Measurements from ENCODE around the gene ANHX.

The ANHX gene

GRCh38 chr12:133202493-133203343 lies 33.0 kb downstream of the ANHX start:
- no peak for DNase-seq (ENCODE audit: low read depth)

DNA sequence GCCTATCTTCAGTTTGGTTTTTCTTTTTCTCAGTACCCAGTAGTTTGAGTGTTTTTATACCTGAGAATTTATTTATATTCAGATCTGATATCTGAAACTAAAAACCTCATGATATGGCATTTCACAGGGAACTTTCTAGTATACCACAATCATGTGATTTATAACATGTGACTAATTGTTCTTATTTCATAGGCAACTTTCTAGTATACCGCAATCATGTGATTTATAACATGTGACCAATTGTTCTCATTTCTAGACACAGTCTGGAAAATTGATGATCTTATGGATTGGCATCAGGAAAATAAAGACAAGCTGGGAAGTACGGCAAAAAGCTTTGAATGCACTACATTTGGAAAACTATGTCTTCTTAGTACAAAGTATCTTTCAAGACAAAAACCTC lies 33.8 kb downstream of the ANHX start:
- DNase-seq (ENCODE audit: low read depth) = no peak

GRCh38 chr12:133192847-133193246 lies 42.8 kb downstream of the ANHX start:
- DNase-seq (ENCODE audit: low read depth) = no peak

- no peak for DNase-seq (ENCODE audit: low read depth)
These were observed 45.5 kb downstream of the ANHX start for GRCh38 chr12:133190176-133190575.

DNA sequence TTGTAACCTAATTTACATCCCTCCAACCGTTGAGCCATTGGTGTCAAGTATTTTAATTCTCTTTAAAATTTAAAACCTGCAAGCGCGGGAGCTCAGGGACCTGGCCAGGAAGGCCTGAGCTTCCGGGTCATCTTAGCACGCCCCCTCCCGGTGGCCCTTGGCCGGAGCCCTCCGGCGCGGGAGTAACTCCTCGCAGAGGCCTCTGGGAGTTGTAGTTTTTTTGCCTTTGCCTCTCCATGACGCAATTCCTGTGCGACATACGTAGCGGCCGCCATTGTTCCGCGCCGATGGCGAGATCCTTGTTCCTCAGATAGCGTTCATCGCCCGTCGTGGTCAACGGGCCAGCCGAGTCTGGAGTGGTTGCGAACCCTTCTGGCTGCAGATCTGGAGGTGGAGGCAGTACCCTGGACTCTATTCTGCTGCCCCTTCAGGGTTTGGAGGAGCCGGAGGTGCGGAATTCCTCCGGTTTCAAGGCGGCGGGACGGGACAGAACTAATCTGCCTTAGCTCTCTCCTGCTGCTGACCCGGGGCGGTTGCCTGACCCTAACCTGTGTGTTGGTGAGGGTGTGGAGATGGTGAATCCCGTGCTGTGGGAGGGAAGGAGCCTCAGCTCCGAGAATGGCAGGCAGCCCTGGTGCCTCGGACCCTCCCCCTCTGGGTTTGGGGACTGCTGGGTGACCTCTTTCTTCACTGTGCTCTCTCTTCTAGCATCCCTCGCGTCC lies 54.3 kb downstream of the ANHX start, which contains the start of gene ZNF268:
Gene ZNF268 (plus strand): TSS at position 258 of the 722 bp plus-strand sequence. CDS start 503 bp downstream, outside the sequence.
- DNase-seq (ENCODE audit: low read depth) = peak; percentile 51

GRCh38 chr12:133180669-133181068 lies 55.0 kb downstream of the ANHX start:
- no peak for DNase-seq (ENCODE audit: low read depth)

DNA sequence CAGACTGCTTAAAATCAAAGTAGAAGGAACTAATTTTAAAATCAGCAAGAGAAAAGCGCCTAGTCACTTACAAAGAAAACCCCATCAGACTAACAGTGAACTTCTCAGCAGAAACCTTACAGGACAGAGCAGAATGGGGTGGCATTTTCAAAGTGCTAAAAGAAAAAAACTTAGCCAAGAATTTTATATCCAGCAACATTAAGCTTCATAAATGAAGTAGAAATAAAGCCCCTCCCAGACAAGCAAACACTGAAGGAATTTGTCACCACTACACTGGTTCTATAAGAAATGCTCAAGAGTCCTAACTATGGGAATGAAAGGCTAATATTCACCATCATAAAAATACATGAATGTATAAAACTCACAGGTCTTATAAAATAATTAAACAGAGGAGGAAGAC lies 60.8 kb downstream of the ANHX start:
- DNase-seq (ENCODE audit: low read depth) = no peak

- no peak for DNase-seq (ENCODE audit: low read depth)
These were observed 63.2 kb downstream of the ANHX start for GRCh38 chr12:133172491-133172890.

All from GM04503 (cell line).